GM03348 (cell line): ENCODE measurements around the gene PSMD10.

ENCODE experiments used
- DNase-seq: peaks from one replicate; pipeline ENCODE4 v3.0.0; 2012; ENCODE audit warnings: low spot score

Gene PSMD10

GRCh38 chrX:108091264-108091877 is at the start of gene PSMD10, which contains the start of gene ATG4A:
Gene PSMD10, minus strand, starts transcription at chrX:108091542. Its CDS starts 22 bp downstream, at chrX:108091520.
Gene ATG4A, plus strand, starts transcription at chrX:108091778. Its CDS starts 49 bp downstream, at chrX:108091827.
- peak; percentile 89 for DNase-seq

DNA sequence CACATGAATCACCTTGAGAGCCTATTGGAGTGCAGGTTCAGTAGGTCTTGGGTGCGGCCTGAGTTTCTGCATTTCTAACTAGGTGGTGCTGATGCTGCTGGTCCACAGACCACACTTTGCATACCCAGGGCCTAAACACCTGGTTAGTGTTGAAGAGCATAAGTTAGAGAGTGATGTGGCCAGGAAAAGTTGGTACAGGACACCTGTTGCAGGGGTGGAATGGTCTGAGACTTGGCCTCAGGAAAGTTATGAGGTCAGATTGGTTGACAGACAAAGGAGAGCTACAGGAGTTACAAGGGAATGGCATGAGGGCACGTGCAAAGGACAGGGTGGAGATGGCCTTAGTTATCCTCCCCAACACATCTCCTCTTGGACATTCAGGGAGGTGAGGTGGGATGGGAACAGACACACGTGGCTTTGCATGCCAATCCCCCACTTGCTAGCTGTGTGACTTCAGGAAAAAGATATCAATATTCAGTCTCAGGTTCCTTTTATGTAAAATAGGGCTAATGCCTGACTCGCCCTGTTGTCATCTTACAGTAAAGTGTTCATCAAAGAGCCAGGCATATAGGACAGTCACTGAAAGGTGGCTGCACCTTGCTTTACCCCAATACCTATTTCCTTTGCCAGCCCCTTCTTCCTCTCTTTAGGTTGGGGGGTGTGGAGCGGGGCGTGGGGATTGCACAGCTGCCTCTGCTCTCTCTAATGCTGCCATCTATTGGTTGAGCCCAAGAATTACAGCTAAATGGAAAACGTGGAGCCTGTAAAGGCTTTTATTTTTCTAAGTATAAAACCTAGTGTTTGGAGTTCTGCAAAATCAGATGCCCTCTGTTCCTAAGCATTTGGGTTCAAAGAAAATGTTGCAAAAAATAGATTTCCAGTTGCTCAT is 47.7 kb upstream of the PSMD10 start:
- peak; percentile 11 for DNase-seq

DNA sequence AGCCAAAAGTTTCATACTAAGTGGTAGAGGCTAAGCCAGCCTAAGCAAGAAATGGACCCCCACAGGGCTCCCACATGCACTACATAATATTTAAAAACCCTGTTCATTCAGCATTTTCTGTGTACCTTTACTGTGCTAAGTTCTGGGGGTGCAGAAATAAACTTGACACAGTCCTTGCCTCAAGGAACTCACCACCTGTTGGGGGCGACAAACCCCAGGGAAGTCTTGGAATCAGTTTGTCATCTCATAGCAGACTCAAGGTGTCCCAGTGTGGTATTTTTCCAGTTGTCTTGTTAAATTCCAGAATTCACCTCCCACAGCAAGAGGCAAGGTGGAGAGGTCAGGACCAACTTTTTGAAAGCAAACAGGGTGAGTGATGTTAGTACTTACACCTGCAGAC is 43.4 kb upstream of the PSMD10 start:
- DNase-seq, result no peak

DNA sequence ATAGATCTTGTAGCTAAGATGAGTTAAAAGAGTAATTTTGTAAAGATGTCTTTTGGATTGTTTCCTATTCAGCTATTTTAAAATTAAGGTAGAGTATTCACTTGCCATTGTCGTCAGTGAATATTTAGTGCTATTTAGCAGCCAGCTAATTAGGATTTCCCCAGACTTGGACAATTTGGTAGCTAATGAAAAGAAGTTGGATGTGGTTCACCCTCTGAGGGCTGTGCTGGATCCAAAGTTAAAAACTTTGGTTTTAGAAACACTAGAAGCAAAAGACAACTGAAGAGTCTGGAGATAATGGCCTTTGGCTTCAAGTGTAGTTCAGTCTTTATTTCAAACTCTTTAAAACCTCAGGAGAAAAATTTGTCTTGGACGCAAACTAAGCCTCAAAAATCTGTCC is 41.5 kb upstream of the PSMD10 start:
- no peak for DNase-seq

GRCh38 chrX:108132034-108132433 is 40.7 kb upstream of the PSMD10 start:
- no peak for DNase-seq

- DNase-seq, result no peak
Measured at GRCh38 chrX:108131471-108131870, 40.1 kb upstream of the PSMD10 start.

DNA sequence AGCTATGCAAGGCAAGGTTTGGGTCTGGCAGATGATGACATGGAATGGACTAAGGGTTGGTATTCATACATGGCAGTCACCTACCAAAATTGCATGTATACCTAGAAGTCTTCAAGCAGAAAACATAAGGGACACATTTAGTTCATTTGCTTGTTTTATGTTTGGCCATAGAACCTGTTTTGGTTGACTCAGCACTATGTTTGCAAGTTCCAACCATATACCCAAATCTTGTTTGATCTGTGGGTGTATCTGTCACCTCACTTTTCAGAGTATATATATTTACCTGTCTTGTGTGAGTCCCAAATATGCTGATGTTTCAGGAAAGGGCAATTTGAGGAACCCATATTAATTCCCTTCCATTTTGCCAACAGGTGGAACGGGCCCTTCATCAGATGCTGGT is 39.5 kb upstream of the PSMD10 start:
- DNase-seq, result no peak

- DNase-seq, result no peak
Measured at GRCh38 chrX:108127152-108127551, 35.8 kb upstream of the PSMD10 start.

DNA sequence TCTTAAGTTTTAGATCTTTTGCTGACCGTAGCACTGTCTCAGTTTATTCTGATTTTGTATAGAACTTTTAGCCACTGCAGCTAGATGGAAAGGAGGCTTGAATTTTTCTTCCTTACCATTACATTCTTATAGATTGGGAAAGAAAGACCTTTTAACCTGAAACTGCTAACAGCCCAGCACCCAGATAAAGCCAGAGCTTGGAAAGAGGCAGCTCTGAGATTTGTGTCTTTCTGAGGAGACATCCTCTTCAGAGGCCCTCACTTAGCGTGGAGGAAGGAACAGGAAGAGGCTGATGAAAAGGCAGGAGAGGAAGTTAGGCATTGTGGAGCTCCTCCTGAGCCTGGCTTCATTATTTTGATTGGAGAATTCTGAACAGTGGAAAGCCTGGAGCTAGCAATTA is 35.3 kb upstream of the PSMD10 start:
- DNase-seq, result no peak

DNA sequence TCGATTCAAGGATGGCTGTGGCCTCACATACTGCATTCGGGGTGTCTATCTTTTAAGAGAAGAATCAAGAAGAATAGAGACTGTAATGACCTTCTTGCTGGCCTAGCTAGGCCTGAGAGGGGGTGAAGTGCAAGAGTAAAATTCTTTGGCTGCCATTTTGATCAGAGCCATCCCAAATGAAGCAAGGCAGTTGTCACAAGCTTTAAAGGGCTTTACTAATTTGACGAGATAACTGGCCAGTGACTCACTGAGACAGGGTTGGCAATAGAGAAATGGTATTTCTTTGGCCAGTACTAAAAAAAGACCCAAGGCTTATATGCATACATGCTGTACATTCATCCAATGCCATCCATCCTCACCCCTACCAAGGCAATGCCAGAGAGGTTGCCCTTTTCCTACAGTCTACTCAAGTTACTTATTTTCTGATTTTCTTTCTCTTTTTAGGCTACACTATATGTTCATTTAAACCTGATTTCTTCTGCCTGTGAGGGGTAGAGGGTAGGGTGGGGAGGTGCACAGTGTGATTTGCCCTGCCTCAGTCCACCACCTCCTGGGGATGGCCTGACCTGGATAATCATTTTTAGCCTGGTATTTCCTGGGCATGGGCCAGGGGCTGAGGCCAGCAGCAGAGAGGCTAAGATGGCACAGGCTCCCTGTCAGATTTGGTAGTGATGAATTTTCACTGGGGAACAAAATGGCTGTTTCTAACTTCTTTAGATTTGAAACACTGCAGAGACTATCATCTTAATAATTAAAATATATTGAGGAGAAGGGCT is 32.4 kb upstream of the PSMD10 start:
- DNase-seq, result no peak

GRCh38 chrX:108122748-108123147 is 31.4 kb upstream of the PSMD10 start:
- DNase-seq, result peak; percentile 11

GRCh38 chrX:108121291-108121690 is 29.9 kb upstream of the PSMD10 start:
- no peak for DNase-seq

- DNase-seq, result no peak
Measured at GRCh38 chrX:108117988-108118387, 26.6 kb upstream of the PSMD10 start.

DNA sequence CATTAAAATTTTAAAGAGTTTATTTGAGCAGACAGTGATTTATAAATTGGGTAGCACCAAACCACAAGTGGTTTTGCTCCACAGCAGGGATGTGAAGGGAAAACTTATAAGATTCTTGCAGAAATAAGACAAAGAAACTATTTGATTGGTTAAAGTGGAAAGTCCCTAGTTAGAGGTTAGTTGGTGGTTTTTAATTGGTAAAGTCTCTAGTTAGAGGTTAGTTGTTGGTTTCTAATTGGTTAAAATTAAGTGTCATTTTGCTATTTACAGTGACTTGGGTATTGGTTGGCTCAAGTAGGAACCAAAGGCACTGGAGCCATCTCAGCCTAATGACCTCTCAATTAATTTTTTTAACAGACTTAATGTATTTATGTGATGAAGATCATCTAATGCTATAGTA is 23.2 kb upstream of the PSMD10 start:
- DNase-seq, result no peak

- no peak for DNase-seq
Measured at GRCh38 chrX:108105473-108105872, 14.1 kb upstream of the PSMD10 start.

DNA sequence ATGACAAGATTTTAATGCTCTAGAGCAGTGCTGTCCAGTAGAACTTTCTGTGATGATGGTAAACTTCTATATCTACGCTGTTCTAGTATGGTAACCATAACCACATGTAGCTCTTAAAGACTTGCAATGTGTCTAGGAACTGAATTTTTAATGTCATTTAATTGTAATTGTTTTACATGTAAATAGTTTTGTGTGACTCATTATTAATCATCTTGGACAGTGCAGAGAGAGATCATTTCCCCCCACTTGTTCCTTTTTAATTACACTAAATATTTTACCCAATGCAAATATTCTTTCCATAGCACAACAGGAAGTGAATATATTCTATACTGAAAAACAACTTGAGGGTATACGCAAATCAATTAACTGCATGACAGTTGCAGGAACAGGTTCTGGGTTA is 6.0 kb upstream of the PSMD10 start:
- DNase-seq, result no peak

DNA sequence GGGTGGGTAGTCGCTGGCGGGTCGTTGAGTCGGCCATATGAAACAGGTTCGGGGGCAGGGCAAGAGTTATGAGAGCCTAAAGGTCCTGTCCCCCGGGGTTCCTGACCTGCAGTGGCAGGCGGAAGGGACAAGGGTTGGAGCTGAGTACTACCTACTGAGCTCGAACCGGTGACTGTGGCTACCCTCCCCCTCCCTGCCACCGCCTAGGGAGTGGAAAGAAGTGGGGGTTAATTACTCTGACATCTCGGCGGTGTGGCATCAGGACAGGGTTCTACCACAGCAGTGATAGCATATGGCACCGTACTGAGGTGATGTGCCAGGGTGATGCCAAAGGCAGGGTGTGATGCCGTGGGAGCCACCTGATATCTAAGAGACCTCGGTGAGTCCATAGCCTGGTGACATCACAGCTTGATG is 543 bp upstream of the PSMD10 start:
- peak; percentile 4 for DNase-seq

GRCh38 chrX:108090491-108091263 is 665 bp downstream of the PSMD10 start:
- peak; percentile 7 for DNase-seq

DNA sequence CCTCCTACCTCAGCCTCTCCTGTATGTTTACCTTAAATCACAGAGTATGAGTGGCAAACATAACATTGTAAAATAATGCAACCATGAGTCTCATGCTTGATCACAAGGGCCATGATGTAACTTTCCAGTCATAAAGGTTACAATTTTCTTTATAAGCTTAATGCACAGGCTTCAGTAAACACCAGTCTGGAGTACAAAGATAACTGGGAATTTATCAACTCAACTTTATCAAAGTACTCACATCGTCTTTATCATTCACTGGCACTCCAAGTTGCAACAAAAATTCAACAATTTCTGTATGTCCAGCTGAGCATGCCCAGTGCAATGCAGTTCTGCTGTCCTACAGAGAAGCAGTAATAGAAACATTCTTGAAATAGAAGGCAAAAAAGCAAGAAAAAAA is 2.8 kb downstream of the PSMD10 start:
- no peak for DNase-seq

- no peak for DNase-seq
Measured at GRCh38 chrX:108087792-108088191, 3.5 kb downstream of the PSMD10 start.

- DNase-seq, result no peak
Measured at GRCh38 chrX:108081110-108081509, 10.2 kb downstream of the PSMD10 start.

- DNase-seq, result no peak
Measured at GRCh38 chrX:108072746-108073145, 18.6 kb downstream of the PSMD10 start.
